ENCODE measurements around the gene AIFM2. TPM values are rescaled to one million over a fixed set of nuclear protein-coding genes. Genes with fewer than 3 reads are reported as not detected.

Gene AIFM2
- total and polyA plus RNA-seq, 2 of the 13 experiments (the other 11 are each of a cell fraction or from before 2014, with no cell fraction given), result 20.3 to 29.5 TPM

DNA sequence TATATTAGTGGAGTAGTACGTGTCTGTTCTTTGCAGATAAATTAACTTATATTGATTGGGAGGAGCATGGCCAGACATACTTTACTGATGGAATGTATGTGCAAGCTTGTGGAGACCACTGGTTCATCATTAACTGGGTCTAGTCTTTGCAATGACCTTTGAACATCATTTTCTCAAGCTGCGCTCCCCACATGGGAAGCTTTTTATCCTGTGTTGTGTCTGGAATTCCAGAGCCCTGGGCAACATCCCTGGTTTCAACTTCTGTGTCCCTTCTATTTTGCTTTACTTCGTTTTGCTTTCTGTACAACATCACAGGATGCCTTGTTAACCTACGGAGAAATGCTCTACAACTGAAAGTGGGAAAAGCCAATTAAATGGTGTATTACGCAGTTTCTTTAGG lies 41.7 kb downstream of the AIFM2 start (continued):
- TF ChIP-seq HHEX (CRISPR knock-in tag; IDR thresholded peaks at IDR 0.05) (no peak), YEATS2 (CRISPR knock-in tag; IDR thresholded peaks at IDR 0.05; ENCODE audit: borderline replicate concordance) (peak; percentile 30; the same call in 1 of the 2 replicates), DNMT3B (CRISPR knock-in tag; conservative IDR thresholded peaks at IDR 0.05) (no peak), ZIK1 (CRISPR knock-in tag; IDR thresholded peaks at IDR 0.05; ENCODE audit: borderline replicate concordance, low read depth) (no peak), ZNF12 (CRISPR knock-in tag; IDR thresholded peaks at IDR 0.05) (no peak; the same call in 1 of the 2 replicates), CENPX (CRISPR knock-in tag; IDR thresholded peaks at IDR 0.05) (no peak), ZNF333 (CRISPR knock-in tag; IDR thresholded peaks at IDR 0.05; ENCODE audit: borderline replicate concordance) (no peak), ZNF383 (CRISPR knock-in tag; IDR thresholded peaks at IDR 0.05; ENCODE audit: borderline replicate concordance) (no peak), ZNF510 (CRISPR knock-in tag; IDR thresholded peaks at IDR 0.05; ENCODE audit: low read depth) (no peak), DR1 (CRISPR knock-in tag; IDR thresholded peaks at IDR 0.05) (no peak), NFKB2 (CRISPR knock-in tag; IDR thresholded peaks at IDR 0.05; ENCODE audit: borderline replicate concordance) (no peak), MTF1 (CRISPR knock-in tag; IDR thresholded peaks at IDR 0.05) (no peak), ZNF382 (CRISPR knock-in tag; IDR thresholded peaks at IDR 0.05; ENCODE audit: borderline replicate concordance) (no peak), REL (CRISPR knock-in tag; conservative IDR thresholded peaks at IDR 0.05) (no peak), PAX8 (CRISPR knock-in tag; IDR thresholded peaks at IDR 0.05; ENCODE audit: borderline replicate concordance) (no peak)
- TF ChIP-seq, protein P1, sequence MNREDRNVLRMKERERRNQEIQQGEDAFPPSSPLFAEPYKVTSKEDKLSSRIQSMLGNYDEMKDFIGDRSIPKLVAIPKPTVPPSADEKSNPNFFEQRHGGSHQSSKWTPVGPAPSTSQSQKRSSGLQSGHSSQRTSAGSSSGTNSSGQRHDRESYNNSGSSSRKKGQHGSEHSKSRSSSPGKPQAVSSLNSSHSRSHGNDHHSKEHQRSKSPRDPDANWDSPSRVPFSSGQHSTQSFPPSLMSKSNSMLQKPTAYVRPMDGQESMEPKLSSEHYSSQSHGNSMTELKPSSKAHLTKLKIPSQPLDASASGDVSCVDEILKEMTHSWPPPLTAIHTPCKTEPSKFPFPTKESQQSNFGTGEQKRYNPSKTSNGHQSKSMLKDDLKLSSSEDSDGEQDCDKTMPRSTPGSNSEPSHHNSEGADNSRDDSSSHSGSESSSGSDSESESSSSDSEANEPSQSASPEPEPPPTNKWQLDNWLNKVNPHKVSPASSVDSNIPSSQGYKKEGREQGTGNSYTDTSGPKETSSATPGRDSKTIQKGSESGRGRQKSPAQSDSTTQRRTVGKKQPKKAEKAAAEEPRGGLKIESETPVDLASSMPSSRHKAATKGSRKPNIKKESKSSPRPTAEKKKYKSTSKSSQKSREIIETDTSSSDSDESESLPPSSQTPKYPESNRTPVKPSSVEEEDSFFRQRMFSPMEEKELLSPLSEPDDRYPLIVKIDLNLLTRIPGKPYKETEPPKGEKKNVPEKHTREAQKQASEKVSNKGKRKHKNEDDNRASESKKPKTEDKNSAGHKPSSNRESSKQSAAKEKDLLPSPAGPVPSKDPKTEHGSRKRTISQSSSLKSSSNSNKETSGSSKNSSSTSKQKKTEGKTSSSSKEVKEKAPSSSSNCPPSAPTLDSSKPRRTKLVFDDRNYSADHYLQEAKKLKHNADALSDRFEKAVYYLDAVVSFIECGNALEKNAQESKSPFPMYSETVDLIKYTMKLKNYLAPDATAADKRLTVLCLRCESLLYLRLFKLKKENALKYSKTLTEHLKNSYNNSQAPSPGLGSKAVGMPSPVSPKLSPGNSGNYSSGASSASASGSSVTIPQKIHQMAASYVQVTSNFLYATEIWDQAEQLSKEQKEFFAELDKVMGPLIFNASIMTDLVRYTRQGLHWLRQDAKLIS (CRISPR knock-in tag; IDR thresholded peaks at IDR 0.05), result no peak
- TF ChIP-seq, protein P2, sequence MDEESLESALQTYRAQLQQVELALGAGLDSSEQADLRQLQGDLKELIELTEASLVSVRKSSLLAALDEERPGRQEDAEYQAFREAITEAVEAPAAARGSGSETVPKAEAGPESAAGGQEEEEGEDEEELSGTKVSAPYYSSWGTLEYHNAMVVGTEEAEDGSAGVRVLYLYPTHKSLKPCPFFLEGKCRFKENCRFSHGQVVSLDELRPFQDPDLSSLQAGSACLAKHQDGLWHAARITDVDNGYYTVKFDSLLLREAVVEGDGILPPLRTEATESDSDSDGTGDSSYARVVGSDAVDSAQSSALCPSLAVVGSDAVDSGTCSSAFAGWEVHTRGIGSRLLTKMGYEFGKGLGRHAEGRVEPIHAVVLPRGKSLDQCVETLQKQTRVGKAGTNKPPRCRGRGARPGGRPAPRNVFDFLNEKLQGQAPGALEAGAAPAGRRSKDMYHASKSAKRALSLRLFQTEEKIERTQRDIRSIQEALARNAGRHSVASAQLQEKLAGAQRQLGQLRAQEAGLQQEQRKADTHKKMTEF (CRISPR knock-in tag; IDR thresholded peaks at IDR 0.05), result peak; percentile 68; the same call in 1 of the 2 replicates
- TF ChIP-seq, protein P3, sequence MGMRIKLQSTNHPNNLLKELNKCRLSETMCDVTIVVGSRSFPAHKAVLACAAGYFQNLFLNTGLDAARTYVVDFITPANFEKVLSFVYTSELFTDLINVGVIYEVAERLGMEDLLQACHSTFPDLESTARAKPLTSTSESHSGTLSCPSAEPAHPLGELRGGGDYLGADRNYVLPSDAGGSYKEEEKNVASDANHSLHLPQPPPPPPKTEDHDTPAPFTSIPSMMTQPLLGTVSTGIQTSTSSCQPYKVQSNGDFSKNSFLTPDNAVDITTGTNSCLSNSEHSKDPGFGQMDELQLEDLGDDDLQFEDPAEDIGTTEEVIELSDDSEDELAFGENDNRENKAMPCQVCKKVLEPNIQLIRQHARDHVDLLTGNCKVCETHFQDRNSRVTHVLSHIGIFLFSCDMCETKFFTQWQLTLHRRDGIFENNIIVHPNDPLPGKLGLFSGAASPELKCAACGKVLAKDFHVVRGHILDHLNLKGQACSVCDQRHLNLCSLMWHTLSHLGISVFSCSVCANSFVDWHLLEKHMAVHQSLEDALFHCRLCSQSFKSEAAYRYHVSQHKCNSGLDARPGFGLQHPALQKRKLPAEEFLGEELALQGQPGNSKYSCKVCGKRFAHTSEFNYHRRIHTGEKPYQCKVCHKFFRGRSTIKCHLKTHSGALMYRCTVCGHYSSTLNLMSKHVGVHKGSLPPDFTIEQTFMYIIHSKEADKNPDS (CRISPR knock-in tag; IDR thresholded peaks at IDR 0.05), result no peak
- TF ChIP-seq, protein P4, sequence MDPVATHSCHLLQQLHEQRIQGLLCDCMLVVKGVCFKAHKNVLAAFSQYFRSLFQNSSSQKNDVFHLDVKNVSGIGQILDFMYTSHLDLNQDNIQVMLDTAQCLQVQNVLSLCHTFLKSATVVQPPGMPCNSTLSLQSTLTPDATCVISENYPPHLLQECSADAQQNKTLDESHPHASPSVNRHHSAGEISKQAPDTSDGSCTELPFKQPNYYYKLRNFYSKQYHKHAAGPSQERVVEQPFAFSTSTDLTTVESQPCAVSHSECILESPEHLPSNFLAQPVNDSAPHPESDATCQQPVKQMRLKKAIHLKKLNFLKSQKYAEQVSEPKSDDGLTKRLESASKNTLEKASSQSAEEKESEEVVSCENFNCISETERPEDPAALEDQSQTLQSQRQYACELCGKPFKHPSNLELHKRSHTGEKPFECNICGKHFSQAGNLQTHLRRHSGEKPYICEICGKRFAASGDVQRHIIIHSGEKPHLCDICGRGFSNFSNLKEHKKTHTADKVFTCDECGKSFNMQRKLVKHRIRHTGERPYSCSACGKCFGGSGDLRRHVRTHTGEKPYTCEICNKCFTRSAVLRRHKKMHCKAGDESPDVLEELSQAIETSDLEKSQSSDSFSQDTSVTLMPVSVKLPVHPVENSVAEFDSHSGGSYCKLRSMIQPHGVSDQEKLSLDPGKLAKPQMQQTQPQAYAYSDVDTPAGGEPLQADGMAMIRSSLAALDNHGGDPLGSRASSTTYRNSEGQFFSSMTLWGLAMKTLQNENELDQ (CRISPR knock-in tag; IDR thresholded peaks at IDR 0.05; ENCODE audit: borderline replicate concordance), result no peak
- TF ChIP-seq, protein P5, sequence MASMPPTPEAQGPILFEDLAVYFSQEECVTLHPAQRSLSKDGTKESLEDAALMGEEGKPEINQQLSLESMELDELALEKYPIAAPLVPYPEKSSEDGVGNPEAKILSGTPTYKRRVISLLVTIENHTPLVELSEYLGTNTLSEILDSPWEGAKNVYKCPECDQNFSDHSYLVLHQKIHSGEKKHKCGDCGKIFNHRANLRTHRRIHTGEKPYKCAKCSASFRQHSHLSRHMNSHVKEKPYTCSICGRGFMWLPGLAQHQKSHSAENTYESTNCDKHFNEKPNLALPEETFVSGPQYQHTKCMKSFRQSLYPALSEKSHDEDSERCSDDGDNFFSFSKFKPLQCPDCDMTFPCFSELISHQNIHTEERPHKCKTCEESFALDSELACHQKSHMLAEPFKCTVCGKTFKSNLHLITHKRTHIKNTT (CRISPR knock-in tag; IDR thresholded peaks at IDR 0.05), result no peak

Measured in HepG2 (cell line).